Iris pigment epithelial cell (primary cell): ENCODE results near the gene GASK1B.

Experiments
- DNase-seq: peaks from one replicate; pipeline ENCODE4 v3.0.0-alpha.2; 2011; ENCODE audit warnings: low read depth

Gene GASK1B

DNA sequence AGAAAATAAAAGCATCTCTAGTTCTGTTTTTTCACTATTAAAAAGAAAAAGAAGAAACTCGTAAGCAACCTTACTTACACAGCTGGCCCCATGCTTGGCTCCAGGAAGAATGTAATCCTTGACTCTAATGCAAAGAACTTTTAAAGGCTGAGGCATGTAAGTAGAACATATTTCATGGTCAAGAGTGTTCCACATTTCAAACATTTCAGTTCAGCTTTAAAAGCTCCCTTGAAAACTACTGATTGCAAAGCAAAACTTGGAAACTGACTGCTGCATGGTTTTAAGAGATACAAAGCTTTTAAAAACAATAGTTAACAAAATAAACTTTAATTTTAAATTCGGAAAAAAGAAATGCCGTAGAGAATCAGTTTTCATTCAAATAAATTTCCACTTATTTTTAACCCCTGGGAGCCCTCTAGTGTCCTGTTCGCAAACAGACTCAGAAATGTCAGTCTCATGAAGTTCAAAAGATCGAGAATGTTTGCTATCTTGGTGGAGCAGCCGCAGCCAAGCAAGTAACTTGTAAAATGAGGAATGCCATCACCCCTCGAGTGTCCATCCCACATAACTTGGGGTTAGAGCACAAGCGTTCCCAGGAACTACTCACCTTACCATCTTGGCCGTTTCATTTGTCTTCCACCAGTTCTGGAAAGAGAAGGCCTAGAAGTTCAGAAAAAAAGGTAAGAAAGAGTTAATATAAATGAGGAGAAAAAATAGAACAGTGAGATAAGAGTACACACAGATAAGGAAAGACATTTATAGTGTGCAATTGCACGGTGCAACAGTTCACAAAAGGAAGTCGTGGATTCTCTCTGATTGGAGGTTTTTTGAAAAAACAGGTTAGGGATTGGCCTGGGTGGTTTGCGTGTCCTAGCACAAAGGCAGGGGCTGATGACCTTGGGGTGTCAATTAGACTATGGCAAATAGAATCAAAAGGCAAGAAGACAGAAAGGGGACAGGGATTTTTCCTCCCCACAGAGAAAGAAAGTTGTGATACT is at the start of gene GASK1B:
GASK1B (minus strand) TSS at position 765 of the 998 bp plus-strand sequence. CDS start 1,650 bp downstream, outside the sequence.
- DNase-seq, result peak; percentile 74

DNA sequence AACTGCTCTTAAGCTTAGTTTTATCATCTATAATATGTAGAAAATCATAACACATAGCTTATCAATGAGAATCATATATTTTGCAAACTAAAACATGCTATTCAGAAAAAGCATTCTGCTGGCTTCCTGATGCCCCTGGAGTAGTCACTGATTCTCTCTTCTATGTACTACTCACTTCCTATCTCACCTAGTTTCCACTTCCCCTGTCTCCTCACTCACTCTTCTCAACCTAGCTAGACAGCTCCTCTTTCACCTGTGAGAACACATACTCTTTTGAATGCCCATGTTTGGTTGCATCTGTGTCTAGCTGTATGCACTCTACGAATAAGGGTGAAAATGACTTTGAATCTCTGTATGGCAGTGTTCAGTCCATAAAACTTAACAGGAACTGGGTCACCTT is 46.8 kb upstream of the GASK1B start:
- DNase-seq, result no peak

DNA sequence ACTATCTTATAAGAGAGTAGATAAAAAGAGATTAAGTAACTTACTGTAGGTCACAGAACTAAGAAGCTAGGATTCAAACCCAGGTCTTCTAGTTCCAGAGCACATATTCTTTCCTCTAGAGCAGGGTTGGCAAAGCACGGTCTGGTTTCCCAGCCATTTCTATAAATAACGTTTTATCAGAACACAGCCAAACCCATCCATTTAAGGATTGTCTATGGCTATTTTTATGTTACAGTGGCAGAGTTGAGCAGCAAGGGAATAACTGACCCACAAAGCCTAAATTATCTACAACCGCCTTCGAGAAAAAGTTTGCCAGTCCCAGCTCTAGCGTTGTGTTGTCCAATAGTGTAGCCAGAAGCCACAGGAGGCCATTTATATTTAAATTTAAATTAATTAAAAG is 44.9 kb upstream of the GASK1B start:
- DNase-seq, result no peak

DNA sequence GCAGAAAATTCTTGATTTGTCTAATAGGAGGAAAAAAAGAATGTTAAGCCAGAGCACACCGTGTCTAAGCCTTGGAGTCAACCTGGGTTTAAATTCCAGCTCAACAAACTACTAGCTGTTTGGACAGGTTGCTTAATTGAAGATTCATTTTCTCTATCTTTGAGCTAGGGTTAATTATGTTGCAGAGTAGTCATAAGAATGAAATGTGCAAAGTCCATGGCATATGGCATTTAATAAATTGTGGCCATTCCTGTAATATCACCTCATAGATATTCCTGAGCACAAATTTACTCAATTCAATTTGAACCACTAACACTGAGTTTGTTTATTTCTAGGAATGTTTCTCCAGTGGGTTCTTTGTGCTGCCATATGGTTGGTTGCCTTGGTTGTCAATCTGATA is 42.0 kb upstream of the GASK1B start:
- no peak for DNase-seq

DNA sequence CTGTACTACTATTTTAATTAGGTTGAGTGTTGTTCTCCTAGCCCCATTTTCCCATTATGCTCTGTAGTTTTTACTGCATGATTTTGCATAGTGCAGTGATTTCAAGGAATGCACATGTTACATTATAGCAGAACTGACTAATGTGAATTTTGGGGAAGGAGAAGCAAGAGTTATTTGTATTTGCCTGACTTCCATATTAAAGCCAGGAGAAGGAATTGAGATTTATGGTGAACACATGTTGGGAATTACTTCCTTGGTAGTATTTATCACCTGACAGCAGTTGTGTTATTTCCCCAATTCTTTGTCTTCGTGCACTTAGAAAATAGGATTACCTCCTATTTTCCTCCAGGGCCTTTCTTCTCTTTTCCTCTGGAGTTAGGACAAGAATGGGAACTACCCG is 40.6 kb upstream of the GASK1B start:
- no peak for DNase-seq

DNA sequence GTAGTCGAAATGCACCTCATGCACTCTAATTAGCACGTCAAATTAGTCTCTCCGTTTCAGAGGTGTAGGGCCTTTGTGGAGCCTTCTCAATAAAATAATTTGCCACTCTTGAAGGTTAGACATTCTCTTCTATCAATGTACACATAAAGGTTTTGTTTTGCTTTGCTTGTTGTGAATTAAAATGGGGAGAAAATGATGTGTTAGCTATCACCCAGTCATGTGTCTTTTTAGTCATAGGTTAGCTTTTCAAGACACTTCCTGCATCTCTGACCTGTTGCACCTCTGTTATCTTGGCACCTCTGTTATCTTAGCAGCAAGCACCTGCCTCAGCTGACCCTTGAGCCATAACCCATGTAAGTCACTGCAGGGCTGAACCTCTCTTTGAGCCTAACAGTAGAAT is 38.4 kb upstream of the GASK1B start:
- DNase-seq, result peak; percentile 3

DNA sequence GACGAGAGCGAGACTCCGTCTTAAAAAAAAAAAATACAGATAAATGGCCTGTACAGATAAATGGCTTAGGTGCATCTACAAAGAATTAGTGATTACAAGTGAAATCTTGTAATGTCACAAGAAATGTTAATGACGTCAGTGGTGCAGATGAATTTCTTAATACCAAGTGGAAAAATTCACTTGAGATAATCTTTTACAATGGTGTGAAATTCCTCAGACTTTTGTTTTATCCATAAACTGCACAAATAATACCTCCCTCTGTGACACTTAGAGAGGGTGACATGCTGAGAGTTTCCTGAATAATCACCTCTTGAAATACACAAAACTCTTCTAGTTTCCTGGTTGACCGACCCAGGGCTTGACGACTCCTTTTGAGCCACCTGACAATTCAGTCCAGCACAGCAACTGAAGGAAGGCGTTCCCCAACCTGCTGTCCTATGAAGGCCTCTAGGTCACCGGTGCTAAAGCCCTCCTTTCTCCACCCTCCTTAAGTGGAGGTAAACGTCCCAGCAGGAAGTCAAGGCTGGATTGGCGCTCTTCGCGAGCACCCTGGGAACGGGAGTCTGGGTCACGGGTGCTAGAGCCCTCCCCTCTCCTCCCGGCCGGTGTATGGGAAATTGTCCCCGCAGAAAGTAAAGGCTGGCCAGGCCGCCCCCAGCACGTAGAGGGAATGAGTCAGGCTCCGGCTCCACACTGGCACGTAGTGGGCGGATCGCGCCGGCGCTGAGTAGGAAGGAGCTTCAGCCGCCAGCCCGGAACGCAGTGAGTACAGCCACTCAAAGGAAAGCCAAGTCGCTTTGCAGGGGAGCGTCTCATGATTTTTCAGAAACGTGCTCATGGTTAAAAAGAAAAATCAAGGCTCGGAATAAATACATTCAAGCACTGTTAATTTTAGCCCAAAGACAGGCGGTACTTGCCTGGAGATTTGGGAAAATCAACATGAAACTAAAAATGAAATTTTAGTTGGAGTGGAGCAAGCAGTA is 37.3 kb upstream of the GASK1B start, which contains the start of gene TMEM144:
TMEM144 (plus strand) TSS at position 662 of the 983 bp plus-strand sequence. CDS start 2,182 bp downstream, outside the sequence.
- peak; percentile 92 for DNase-seq

DNA sequence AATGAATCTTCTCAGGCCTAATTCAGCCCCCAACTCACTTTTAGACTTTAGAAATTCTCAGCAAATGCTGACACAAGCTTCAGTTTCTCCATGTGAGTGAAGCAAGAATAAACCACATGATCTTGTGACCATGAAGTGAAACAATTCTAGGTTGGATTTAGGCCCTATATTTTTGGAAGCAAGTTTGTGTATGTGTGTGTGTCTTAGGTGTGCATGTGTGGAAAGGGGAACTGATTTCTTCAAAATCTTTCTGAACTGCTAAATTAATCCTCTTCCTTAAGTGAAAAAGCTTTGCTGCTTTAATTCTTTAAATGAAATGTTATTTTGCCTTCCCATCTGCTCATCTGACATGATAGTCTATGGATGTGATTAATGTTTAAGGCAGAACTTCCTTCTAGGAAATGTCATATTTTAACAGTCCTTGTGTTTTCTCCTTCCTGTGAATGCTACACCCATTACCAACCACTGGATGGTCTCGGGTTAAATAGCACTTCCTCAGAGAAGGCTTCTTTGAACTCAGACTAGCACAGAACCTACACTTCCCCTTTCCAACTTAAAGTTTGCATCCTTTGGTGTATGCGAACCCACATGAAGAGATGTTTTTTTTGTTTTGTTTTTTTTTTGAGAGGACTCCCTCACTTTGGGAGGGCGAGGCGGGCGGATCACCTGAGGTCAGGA is 36.3 kb upstream of the GASK1B start:
- peak; percentile 5 for DNase-seq

DNA sequence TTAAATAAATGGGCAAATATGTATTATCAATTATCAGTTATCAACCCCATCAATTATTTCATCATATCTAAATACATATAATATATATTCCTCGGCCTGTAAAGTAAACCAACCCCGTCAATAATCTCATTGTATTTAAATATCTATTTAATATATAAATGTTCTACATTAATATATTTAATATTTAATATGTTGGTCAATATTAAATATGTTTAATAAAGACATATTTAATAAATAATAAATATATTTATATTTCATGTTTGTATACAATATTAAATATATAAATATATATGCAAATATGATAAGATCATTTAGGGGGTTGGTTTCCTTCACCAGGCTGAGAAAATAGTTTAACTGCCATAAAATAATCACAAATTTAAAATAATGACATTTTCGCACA is 31.1 kb upstream of the GASK1B start:
- no peak for DNase-seq

DNA sequence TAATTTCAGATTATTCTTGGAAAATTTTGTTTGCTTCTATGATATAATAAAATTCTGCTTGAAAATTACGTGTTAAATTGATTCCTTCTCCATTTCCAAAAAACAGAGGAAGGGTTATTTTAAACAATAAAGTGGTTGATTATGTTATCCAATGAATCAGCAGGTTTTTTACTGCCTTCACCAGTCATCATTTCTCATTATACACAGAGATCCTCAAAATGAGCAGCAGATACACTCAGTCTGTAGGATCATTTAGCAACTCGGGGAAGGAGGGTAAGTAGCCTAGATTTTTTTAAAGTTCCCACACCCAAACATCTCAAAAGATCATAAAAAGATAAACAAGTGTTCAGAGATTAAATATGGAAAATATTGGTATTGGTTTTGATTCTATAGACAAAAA is 30.6 kb upstream of the GASK1B start:
- DNase-seq, result no peak

DNA sequence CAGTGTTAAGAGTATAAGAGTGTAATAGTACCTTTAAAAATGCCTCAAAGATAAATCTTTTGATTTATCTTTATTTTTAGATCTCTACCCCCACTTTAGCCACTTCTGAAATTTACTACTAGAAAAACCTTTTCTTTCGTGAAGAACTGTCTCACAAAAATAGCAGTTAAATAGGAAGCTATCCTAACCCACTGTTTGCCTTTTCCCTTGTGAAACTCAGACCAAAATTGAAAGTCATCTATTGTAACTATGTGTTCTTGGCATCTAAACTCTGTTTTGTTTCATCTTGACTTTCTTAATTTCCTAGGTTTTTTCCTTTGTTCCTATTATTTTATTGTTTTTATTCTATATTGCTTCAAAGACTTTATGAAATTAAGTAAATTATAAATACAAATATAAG is 29.7 kb upstream of the GASK1B start:
- DNase-seq, result no peak

DNA sequence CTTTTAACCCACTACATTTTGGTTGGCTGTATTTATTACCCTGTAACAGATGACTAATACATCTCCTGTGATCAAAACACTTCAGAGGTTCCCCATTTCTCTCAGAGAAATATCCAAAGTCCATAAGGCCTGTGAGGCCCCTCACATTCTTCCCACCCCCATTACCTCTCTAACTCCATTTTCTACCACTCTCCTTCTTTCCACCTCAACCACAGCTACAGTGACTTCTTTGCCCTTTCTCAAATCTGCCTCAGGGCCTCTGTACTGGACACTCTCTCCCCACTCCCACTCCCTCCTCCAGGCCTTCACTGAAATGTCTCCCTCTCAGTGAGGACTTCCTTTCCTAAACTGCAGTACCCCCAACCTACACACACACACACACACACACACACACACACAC is 29.1 kb upstream of the GASK1B start:
- no peak for DNase-seq

DNA sequence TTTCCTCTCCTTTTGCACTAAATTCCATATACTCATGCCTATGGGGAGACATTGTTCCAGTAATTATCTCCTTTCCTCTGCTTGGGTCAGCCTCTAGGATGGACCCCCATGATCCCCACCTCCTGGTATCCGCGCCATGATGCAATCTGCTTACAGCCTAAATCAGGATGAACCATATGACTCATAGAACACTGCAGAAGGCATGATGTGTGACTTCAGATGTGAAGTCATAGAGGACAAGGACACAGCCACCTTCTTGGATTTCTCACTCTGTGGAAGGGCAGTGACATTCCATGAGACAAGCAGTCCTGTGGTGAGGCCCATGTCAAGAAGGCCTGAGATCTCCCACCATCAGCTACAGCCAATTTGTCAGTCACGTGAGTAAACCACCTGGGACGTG is 28.5 kb upstream of the GASK1B start:
- DNase-seq, result no peak

DNA sequence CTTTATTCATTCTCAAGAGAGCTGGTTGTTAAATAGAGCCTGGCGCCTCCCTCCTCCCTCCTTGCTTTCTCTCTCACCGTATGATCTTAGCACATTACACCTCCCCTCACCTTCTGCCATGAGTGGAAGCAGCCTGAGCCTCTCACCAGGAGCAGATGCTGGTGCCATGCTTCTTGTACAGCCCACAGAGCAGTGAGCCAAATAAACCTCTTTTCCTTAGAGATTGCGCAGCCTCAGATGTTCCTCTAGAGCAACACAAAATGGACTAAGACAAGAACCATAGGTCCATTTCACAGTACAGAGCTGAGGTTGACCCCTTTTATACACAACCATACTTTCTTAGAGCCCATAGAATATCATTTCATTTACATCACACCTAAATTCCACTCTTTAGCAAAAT is 27.4 kb upstream of the GASK1B start:
- no peak for DNase-seq

DNA sequence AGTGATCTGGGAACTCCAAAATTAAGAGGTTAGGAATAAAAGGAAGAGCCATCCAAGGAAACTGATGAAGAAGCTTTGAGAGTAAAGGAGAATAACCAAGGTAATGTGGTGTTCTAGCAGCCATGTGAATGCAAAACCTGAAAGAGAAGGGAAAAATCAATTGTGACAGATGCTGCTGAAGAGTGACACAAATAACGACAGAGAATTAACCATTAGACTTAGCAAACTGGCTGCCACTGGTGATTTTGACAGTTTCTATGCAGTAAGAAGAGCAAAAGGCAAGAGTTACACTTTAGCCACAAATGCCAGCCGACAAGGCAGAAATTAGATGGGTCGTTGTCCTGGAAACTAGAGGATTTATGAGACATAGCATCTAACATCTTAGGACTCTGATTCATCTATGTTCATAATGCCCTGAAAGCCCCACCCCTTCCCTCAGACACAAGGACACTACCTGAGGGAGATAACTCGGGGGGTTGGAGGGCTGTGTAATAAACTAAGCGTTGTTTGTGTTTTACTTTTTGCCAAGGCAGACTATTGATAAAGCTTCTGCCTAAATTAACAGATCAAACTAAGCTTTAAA is 24.5 kb upstream of the GASK1B start:
- DNase-seq, result no peak

DNA sequence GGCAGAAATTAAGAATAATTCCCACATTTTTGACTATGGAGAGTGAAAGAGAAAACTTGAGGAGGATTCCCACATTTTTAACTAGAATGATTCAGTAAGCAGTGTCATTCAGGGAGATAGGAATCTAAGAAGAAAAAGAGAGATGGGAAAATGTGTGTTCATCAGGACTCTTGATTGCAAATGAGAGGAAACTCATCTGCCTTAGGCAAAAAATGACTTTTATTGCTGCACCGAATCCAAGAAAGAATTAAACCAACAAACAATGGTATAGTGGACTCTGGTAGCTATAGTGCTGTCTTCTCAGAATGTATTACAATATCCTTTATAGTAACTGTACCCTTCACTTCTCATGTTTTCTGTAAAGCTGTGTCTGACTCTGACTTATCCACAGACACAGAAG is 22.5 kb upstream of the GASK1B start:
- no peak for DNase-seq

DNA sequence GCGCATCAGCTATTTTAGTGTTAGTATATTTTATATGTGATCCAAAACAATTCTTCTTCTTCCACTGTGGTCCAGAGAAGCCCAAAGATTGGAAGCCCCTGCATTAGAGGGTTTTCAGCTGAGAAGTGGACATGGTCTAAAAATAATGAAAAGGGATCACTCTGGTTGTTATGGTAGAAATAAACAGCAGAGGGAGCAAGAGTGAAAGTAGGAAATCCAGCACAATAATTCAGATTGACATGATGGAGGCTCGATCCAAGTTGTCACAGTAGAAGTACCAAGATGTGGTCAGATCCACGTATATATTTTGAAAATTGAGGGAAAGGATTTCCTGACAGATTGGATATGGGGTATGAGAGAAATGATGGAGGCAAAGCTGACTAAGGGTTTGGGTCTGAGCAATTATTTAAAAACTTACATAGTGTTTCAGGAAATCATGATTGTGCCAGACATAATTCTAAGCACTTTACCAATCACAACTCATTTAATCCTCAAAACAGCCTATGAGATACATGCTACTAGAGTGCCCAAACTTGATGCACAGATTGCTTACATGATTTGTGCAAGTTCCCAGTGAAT is 20.4 kb upstream of the GASK1B start:
- DNase-seq, result peak; percentile 35

DNA sequence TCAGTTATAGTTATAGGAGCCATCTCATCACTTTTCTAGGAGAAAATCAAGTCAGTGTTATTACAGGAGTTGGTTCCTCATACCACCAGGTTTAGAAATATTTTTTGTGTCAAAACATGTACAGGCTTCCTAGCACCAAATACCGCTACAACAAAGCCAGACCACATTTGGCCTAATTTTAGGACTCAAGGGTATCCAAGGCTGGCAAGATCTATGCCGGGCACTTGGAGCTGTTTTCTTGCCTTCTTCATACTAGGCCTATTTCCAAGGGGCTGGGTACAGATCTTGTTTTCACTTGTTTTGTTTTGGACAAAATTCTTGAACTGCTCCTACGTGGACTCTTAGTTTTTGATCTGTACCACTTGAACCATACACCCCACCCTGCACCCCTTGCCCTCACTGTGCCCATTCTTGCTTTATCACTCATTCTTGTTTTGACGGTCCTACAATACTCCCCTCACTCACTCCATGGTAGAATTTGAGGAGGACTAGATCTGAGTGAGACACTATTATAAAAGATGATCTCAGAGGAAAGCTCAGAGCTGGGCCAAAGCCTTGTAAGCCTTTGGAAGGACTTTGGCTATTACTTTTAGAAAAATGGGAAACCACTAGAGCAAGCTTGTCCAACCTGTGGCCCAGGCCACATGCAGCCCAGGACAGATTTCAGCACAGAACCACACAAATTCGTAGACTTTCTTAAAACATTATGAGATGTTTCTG is 19.8 kb upstream of the GASK1B start:
- DNase-seq, result no peak

DNA sequence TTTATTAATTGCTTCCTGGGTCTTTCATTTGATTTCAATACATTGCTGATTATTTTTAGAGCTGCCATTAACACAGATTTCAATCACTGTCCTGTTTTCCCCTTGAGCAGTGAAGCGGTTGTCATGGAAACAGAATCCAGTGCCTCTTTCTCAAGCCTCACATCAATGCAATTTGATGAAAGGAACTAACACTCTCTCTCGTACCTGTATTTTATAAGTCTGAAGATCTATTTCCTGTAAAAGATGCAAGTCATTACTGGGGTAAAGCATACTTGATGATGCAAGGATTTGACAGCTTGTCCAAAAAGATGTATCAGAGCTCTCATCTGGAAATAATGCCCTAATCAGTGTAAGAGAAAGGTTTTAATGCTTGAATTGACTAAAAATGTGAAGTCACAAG is 17.9 kb upstream of the GASK1B start:
- DNase-seq, result no peak

DNA sequence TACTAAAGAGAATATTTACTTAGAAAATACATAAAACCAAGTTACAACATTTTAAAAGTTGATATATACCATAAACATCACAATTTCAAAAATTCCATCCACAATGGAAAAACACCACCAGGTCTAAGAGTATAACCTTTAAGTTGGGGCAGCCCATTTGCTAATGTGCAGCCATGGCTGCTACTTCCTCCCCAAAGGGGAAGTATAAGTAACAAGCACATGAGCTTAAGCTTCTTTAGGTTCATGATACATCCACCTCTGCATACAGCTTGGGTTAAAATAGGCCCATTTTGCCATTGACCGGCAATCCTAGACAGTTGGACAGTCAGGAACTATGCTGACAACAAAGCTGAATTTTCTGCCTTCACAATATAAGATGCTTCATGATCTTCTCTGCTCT is 16.6 kb upstream of the GASK1B start:
- DNase-seq, result no peak

DNA sequence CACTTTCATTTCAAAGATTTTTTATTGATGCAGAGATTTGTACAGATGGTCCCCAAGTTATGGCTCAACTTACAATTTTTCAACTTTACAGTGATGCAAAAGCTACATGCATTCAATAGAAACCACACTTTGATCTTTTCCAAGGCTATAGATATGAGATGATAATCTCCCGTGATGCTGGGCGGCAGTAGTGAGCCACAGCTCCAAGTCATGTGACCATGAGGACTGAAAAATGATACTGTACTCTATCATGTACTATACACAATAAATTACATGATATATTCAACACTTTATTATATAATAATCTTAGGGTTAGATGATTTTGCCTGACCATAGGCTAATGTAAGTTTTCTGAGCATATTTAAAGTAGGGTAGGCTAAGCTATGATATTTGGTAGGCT is 14.0 kb upstream of the GASK1B start:
- no peak for DNase-seq
